IPS DF 4.7 (cell line): ENCODE measurements around the gene RPP40.

Experiments used
- DNase-seq: peaks from one replicate; pipeline ENCODE4 v3.0.0-alpha.2; 2013; ENCODE audit warnings: low spot score; ENCODE audit errors: extremely low read depth

Gene RPP40

GRCh38 chr6:4970739-4971395 is 33.0 kb downstream of the RPP40 start:
- no peak for DNase-seq

- DNase-seq: no peak
Measured at GRCh38 chr6:4969609-4970285, 34.1 kb downstream of the RPP40 start.

- DNase-seq: no peak
Measured at GRCh38 chr6:4967301-4968030, 36.4 kb downstream of the RPP40 start.

GRCh38 chr6:4965562-4966389 is 38.1 kb downstream of the RPP40 start:
- no peak for DNase-seq

GRCh38 chr6:4964675-4965561 is 38.9 kb downstream of the RPP40 start:
- DNase-seq: no peak

- no peak for DNase-seq
Measured at GRCh38 chr6:4962905-4963304, 40.9 kb downstream of the RPP40 start.

GRCh38 chr6:4961322-4962168 is 42.3 kb downstream of the RPP40 start:
- DNase-seq: no peak

GRCh38 chr6:4958624-4959023 is 45.2 kb downstream of the RPP40 start:
- DNase-seq: no peak

GRCh38 chr6:4957521-4958231 is 46.2 kb downstream of the RPP40 start:
- peak; percentile 28 for DNase-seq

- no peak for DNase-seq
Measured at GRCh38 chr6:4956625-4957024, 47.2 kb downstream of the RPP40 start.

- DNase-seq: no peak
Measured at GRCh38 chr6:4953440-4953839, 50.4 kb downstream of the RPP40 start.

- DNase-seq: no peak
Measured at GRCh38 chr6:4950836-4951533, 52.9 kb downstream of the RPP40 start.

- no peak for DNase-seq
Measured at GRCh38 chr6:4950076-4950475, 53.8 kb downstream of the RPP40 start.

- no peak for DNase-seq
Measured at GRCh38 chr6:4948781-4949450, 54.9 kb downstream of the RPP40 start.

- no peak for DNase-seq
Measured at GRCh38 chr6:4947716-4948115, 56.1 kb downstream of the RPP40 start.

- no peak for DNase-seq
Measured at GRCh38 chr6:4946521-4946920, 57.3 kb downstream of the RPP40 start.
